Activated CD4-positive, alpha-beta T cell treated with anti-CD3 and anti-CD28 coated beads, Interleukin-2, amount 10 ng/mL, durations not matched to agents 7 days and 5 days (primary cell): Measurements from ENCODE around the gene ZNF618. TPM values are rescaled to one million over a fixed set of nuclear protein-coding genes. Genes with fewer than 3 reads are reported as not detected.

ENCODE experiments used
- CTCF ChIA-PET: fragments of 350-600 bp; sonication (Branson Sonifier 250); formaldehyde crosslinking; loops from one replicate; lab custom pipeline; 2021; ENCODE audit warnings: antibody characterized with exemption; lab: Charles Lee
- POLR2A ChIA-PET: fragments of 350-600 bp; sonication (Branson Sonifier 250); formaldehyde crosslinking; loops from one replicate; lab custom pipeline; 2021; ENCODE audit warnings: antibody characterized with exemption; lab: Charles Lee
- DNase-seq: peaks from one replicate; pipeline ENCODE4 v3.0.0-alpha.2; 2020
- H3K27ac Mint-ChIP-seq: one replicate; pipeline ENCODE4 v1.8.0; 2021; ENCODE audit warnings: mild to moderate bottlenecking, moderate library complexity, mixed read lengths
- H3K27me3 Mint-ChIP-seq: one replicate; pipeline ENCODE4 v1.8.0; 2021; ENCODE audit warnings: mixed read lengths
- H3K36me3 Mint-ChIP-seq: one replicate; pipeline ENCODE4 v1.8.0; 2021; ENCODE audit warnings: low read depth, mixed read lengths
- H3K4me1 Mint-ChIP-seq: one replicate; pipeline ENCODE4 v1.8.0; 2021; ENCODE audit warnings: mixed read lengths
- H3K4me3 Mint-ChIP-seq: one replicate; pipeline ENCODE4 v1.8.0; 2021; ENCODE audit warnings: mild to moderate bottlenecking, moderate library complexity, mixed read lengths
- H3K9me3 Mint-ChIP-seq: one replicate; pipeline ENCODE4 v1.8.0; 2021; ENCODE audit warnings: mixed read lengths
- total RNA-seq, 2 experiments: library from RNA; stranded (reverse); gene quantifications; one replicate each; pipeline ENCODE4 v1.2.3, GENCODE V29; 2021

The ZNF618 gene
- total RNA-seq, 2 experiments from 2014 or later: 0.21 to 0.27 TPM

- no peak overlapping the region for H3K27ac Mint-ChIP-seq
- DNase-seq: no peak
- ChIA-PET POLR2A (no interaction called here), CTCF (no interaction called here)
- no peaks in the 10 kb centered on the region for H3K9me3 Mint-ChIP-seq
- peaks cover 1% of the 10 kb centered on the region for H3K27me3 Mint-ChIP-seq
- no peaks in the 10 kb centered on the region for H3K36me3 Mint-ChIP-seq
- H3K4me3 Mint-ChIP-seq: no peak overlapping the region
- H3K4me1 Mint-ChIP-seq: no peaks in the 10 kb centered on the region
Measured at GRCh38 chr9:113932906-113933584, 56.9 kb downstream of the ZNF618 start.

- no peaks in the 10 kb centered on the region for H3K36me3 Mint-ChIP-seq
- H3K4me3 Mint-ChIP-seq: no peak overlapping the region
- ChIA-PET CTCF (no interaction called here), POLR2A (no interaction called here)
- H3K4me1 Mint-ChIP-seq: no peaks in the 10 kb centered on the region
- DNase-seq: no peak
- H3K27me3 Mint-ChIP-seq: peaks cover 1% of the 10 kb centered on the region
- H3K9me3 Mint-ChIP-seq: no peaks in the 10 kb centered on the region
- no peak overlapping the region for H3K27ac Mint-ChIP-seq
Measured at GRCh38 chr9:113933671-113934070, 57.6 kb downstream of the ZNF618 start.

GRCh38 chr9:113934167-113934828, 58.2 kb downstream of the ZNF618 start:
- Mint-ChIP-seq H3K27ac (no peak overlapping the region), H3K4me3 (no peak overlapping the region), H3K4me1 (no peaks in the 10 kb centered on the region), H3K27me3 (peaks cover 1% of the 10 kb centered on the region), H3K9me3 (no peaks in the 10 kb centered on the region), H3K36me3 (no peaks in the 10 kb centered on the region)
- DNase-seq: no peak
- POLR2A ChIA-PET: no interaction called here
- CTCF ChIA-PET: no interaction called here

- Mint-ChIP-seq H3K4me1 (no peaks in the 10 kb centered on the region), H3K27me3 (peaks cover 1% of the 10 kb centered on the region), H3K9me3 (no peaks in the 10 kb centered on the region), H3K4me3 (no peak overlapping the region), H3K36me3 (no peaks in the 10 kb centered on the region), H3K27ac (no peak overlapping the region)
- no peak for DNase-seq
- ChIA-PET CTCF (no interaction called here), POLR2A (no interaction called here)
Measured at GRCh38 chr9:113934829-113935676, 58.9 kb downstream of the ZNF618 start.

- Mint-ChIP-seq H3K9me3 (no peaks in the 10 kb centered on the region), H3K27ac (no peak overlapping the region)
Measured at GRCh38 chr9:113935677-113936380, 59.7 kb downstream of the ZNF618 start.

GRCh38 chr9:113940077-113940476, 64.0 kb downstream of the ZNF618 start:
- H3K27ac Mint-ChIP-seq: no peak overlapping the region
- H3K27me3 Mint-ChIP-seq: peaks cover 8% of the 10 kb centered on the region
- DNase-seq: no peak
- CTCF ChIA-PET: no interaction called here
- POLR2A ChIA-PET: no interaction called here
- no peaks in the 10 kb centered on the region for H3K9me3 Mint-ChIP-seq
- H3K4me3 Mint-ChIP-seq: no peak overlapping the region
- no peaks in the 10 kb centered on the region for H3K36me3 Mint-ChIP-seq
- H3K4me1 Mint-ChIP-seq: no peaks in the 10 kb centered on the region

More at GRCh38 chr9:113935677-113936380, 59.7 kb downstream of the ZNF618 start:
- Mint-ChIP-seq H3K4me3 (no peak overlapping the region), H3K4me1 (no peaks in the 10 kb centered on the region), H3K36me3 (no peaks in the 10 kb centered on the region), H3K27me3 (peaks cover 1% of the 10 kb centered on the region)
- DNase-seq: no peak
- POLR2A ChIA-PET: no interaction called here
- CTCF ChIA-PET: no interaction called here

GRCh38 chr9:113941056-113941455, 64.9 kb downstream of the ZNF618 start:
- POLR2A ChIA-PET: no interaction called here
- H3K4me1 Mint-ChIP-seq: no peaks in the 10 kb centered on the region
- no peak overlapping the region for H3K4me3 Mint-ChIP-seq
- no peak for DNase-seq
- CTCF ChIA-PET: no interaction called here
- peaks cover 8% of the 10 kb centered on the region for H3K27me3 Mint-ChIP-seq
- no peak overlapping the region for H3K27ac Mint-ChIP-seq
- no peaks in the 10 kb centered on the region for H3K9me3 Mint-ChIP-seq
- no peaks in the 10 kb centered on the region for H3K36me3 Mint-ChIP-seq

- Mint-ChIP-seq H3K27ac (no peak overlapping the region), H3K4me3 (no peak overlapping the region), H3K36me3 (no peaks in the 10 kb centered on the region), H3K27me3 (peaks cover 8% of the 10 kb centered on the region), H3K4me1 (no peaks in the 10 kb centered on the region), H3K9me3 (no peaks in the 10 kb centered on the region)
- ChIA-PET POLR2A (no interaction called here), CTCF (no interaction called here)
- DNase-seq: no peak
Measured at GRCh38 chr9:113941526-113941925, 65.4 kb downstream of the ZNF618 start.

- Mint-ChIP-seq H3K9me3 (no peaks in the 10 kb centered on the region), H3K4me3 (no peak overlapping the region), H3K27me3 (peaks cover 7% of the 10 kb centered on the region), H3K36me3 (no peaks in the 10 kb centered on the region), H3K27ac (no peak overlapping the region), H3K4me1 (no peaks in the 10 kb centered on the region)
- no peak for DNase-seq
- ChIA-PET POLR2A (no interaction called here), CTCF (no interaction called here)
Measured at GRCh38 chr9:113943112-113944009, 67.3 kb downstream of the ZNF618 start.

GRCh38 chr9:113945784-113946183, 69.7 kb downstream of the ZNF618 start:
- Mint-ChIP-seq H3K9me3 (no peaks in the 10 kb centered on the region), H3K4me3 (no peak overlapping the region), H3K36me3 (no peaks in the 10 kb centered on the region), H3K27ac (no peak overlapping the region), H3K4me1 (no peaks in the 10 kb centered on the region), H3K27me3 (peaks cover 7% of the 10 kb centered on the region)
- ChIA-PET POLR2A (no interaction called here), CTCF (no interaction called here)
- DNase-seq: no peak

GRCh38 chr9:113946496-113947115, 70.5 kb downstream of the ZNF618 start:
- Mint-ChIP-seq H3K36me3 (no peaks in the 10 kb centered on the region), H3K4me3 (no peak overlapping the region), H3K9me3 (no peaks in the 10 kb centered on the region), H3K27ac (no peak overlapping the region), H3K4me1 (no peaks in the 10 kb centered on the region), H3K27me3 (peaks cover 2% of the 10 kb centered on the region)
- ChIA-PET CTCF (no interaction called here), POLR2A (no interaction called here)
- DNase-seq: no peak

GRCh38 chr9:113947941-113948340, 71.8 kb downstream of the ZNF618 start:
- Mint-ChIP-seq H3K36me3 (no peaks in the 10 kb centered on the region), H3K27ac (no peak overlapping the region), H3K27me3 (no peaks in the 10 kb centered on the region), H3K4me3 (no peak overlapping the region), H3K9me3 (no peaks in the 10 kb centered on the region), H3K4me1 (no peaks in the 10 kb centered on the region)
- no peak for DNase-seq
- POLR2A ChIA-PET: no interaction called here
- CTCF ChIA-PET: interaction anchor here (1.5 kb wide), 1 partner anchor 10 kb away, joined by 3 read pairs; no protein-coding TSS in a partner anchor
